NCI-H187 (cell line): Measurements from ENCODE around the gene DCLK1.
"Not testable (repeated sequence)": the region's sequence is repeated elsewhere in the genome, so short reads cannot be mapped to it uniquely, and the experiment has no call there.

Experiments used
- DNase-seq, 2 experiments: peaks; one replicate each; lab custom pipeline; 2025; lab: John Stamatoyannopoulos, UW

DCLK1 gene

GRCh38 chr13:36086117-36086516 lies 45.1 kb downstream of the DCLK1 start:
- DNase-seq, result no peak

DNA sequence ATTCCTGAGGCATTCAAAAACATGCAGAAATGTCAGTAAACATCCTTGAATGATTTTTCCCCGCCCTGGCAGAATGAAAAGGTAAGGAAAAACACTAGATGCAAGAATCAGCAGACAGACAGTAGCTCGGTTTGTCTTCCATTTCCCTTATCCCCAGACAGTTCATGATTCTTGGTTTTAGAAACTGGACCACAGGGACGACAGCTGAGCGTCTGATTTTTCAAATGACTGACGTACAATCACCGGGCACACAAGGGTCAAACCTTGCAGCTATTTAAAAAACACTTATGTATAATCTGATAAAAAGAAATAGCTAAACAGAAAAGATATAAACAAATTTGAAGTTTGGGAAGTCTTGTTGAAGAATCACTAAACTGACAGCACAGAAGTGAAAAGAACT lies 47.1 kb downstream of the DCLK1 start:
- DNase-seq, result no peak

- DNase-seq, result no peak
These were observed 48.4 kb downstream of the DCLK1 start for GRCh38 chr13:36082806-36083205.

GRCh38 chr13:36082396-36082795 lies 48.8 kb downstream of the DCLK1 start:
- no peak for DNase-seq

GRCh38 chr13:36076211-36076610 lies 55.0 kb downstream of the DCLK1 start:
- no peak for DNase-seq

GRCh38 chr13:36074659-36075058 lies 56.5 kb downstream of the DCLK1 start:
- DNase-seq, result no peak

DNA sequence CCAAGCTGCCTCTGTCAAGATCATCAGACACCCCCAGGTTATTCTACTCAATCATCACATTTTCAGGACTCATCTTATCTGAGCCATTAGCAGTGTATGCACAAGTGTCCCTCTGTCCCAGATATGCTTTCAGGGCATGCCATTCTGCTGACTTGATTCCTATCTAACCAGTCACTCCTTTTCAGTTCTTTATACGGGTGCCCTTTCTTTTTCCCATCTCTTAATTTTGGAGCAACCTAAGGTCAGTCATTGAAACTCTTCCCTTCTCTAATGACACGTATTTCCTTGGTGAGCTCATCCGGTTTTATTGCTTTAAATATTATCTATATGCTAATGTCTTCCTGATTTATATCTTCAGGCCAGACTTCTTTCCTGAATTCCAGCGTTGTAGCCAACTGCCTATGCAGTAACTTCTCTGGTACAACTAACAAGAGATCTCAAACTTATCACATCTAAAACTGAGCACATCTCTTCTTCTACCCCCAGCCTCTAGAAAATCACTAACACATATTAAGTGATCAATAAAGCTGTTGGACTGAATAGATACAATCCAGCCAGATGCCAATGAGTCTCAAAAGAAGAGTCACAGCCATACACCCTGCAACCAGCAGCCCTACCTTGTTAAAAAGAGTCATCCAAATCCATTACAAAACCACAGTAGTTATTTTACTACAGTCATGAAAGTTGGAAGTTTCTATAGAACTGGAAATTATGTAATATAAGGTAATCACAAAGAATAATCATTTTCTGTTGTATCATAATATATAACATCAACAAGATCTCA lies 58.8 kb downstream of the DCLK1 start:
- DNase-seq, result no peak

- DNase-seq, result not testable (repeated sequence)
These were observed 60.5 kb downstream of the DCLK1 start for GRCh38 chr13:36070504-36071192.

DNA sequence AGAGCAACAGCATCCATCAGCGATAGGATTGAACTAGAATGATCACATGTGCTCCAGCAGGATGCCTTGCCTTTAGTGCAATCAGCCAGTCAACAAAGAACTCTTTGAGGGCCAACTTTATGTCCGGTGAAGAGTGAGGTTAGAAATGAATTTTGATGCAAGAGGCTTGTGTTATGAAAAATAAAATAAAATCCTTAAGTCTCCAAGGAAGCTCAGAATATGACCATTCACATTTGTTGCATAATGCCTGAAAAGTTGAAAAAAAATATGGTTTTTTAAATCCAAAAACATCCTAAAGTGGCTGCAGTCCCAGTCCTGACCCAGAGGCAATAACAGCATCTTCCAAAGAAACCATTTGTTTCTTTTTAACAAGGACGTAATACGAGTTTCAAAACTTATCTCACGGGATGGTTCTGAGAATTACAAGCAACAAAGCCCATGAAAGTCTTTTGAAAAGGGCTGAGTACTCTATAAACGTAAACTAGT lies 61.3 kb downstream of the DCLK1 start:
- DNase-seq, result no peak

GRCh38 chr13:36068991-36069390 lies 62.2 kb downstream of the DCLK1 start:
- no peak for DNase-seq

DNA sequence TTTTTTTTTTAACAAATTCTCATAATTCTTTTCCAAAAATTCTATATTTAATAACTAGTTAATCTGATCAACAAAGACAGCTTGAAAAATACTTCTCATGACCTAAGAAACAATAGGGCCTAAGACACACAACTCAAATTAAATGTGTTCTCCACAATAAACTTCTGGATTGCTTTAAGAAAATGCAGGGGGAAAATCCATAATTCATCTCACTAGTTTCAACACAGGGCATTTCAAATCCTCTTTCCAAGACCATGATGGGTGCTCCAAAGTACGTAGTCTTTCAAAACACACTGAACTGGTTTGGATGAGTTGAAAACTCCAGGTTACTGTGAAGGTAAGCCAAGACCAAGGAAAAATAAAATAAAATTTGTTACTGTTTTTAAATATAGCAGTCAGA lies 62.6 kb downstream of the DCLK1 start:
- no peak for DNase-seq

GRCh38 chr13:36067746-36068381 lies 63.3 kb downstream of the DCLK1 start:
- no peak for DNase-seq

DNA sequence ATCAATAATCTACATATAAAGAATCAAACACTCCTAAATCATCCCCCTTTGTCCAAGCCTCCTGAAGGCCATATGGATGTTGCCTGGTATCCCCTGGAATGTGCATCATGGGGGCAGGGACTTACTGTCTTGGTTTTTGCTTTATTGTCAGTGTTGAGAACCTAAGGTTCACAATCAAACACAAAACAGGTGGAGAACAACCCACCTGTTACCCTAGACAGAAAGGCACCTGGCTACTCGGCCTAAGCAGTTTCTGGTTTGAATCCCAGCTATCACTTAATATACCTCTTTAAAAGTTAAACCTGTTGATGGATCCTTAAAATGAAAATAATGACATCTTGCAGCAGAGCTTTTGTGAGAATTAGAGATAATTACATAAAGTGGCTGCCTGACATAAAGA lies 68.9 kb downstream of the DCLK1 start:
- no peak for DNase-seq

DNA sequence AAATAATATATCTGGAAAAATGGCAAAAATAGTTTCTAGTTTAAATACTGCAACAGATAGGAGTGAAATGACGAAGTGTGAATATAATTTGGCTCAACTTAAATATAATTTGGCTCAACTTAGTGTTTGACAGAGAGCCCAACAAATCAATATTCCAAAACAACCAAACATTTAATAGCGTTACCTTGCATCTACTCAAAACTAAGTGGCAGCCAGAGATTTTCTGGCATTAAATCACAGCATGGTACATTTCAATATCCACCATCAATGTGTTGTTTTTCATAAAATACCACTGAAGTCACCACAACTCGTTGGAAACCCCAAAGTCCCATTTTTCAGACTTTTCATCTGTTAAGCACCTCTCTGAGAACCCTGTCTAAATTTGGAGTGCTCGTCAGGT lies 69.6 kb downstream of the DCLK1 start:
- no peak for DNase-seq

GRCh38 chr13:36061054-36061453 lies 70.1 kb downstream of the DCLK1 start:
- DNase-seq, result no peak

DNA sequence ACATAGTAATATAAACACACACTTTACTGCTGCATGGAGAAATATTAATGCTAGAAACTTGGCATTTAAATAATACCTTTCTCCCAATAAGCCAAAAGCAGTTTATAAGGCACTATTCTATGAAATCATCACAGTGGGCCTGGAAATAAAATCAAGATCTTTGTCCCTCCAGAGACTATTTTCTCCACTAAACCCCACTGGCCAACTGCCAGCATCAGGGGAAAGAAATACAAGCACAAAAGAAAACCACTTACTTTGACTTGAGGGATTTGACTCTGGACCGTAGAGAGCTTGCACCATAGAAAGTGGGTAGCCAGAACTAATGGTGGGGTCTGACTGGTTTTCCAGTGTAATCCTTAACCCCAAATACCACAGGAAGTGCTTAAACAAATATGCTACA lies 71.9 kb downstream of the DCLK1 start:
- DNase-seq, result no peak

DNA sequence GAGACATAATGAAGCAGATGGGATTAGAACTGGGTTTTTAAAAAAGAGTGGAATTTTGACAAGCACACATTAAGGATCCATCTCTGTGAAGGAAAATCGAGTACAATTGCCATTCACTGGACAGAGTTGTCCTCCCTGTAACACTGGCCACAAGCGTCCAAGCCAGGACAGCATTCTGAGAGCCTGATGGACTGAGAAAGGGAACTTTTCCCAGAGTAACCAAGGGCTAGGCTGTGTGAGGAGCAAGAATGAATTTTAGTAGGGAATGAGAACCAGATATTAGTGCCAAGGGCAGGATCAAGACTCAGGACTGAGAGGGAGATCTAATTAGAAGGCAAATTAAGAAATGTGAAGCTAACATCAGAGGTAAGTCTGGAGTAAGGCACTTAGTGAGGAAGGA lies 73.1 kb downstream of the DCLK1 start:
- DNase-seq, result no peak

DNA sequence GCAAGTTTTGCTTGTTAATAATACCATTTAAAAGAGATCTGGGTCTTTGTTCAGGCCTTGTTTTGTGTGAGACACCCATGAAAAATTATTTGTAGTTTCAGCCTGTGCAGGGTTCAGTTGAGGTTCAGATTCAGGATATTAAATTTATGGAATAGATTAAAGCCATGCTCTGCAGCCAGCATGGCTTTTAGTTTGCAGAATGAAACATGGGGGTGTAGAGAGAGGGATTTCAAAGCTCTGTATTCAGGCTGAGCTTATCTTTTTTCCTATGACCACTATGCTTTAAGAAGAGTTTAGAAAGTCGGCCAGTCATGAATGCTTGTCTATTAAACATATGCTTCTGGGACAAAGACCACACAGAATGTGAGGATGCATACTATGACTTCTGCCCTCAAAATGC lies 73.6 kb downstream of the DCLK1 start:
- no peak for DNase-seq

GRCh38 chr13:36057041-36057440 lies 74.1 kb downstream of the DCLK1 start:
- no peak for DNase-seq

DNA sequence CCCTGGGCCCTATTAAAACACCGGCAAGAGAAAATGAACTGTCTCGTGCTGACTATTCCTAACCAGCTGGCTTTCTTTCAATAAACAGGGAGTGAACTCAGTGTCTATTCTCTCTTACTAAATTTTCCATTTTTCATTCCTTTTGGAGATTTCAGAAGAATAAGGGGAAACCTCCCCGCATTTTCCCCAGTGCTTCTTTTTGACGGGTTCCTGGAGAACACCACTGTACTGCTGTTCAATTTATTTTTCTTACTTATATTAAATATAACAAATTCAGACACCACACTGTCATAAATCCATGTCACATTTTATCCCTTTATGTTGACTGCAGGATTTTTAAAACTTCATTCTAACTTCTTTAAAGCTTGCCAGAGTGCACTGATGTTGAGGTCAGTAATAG lies 75.8 kb downstream of the DCLK1 start:
- DNase-seq, result no peak

GRCh38 chr13:36054041-36054440 lies 77.1 kb downstream of the DCLK1 start:
- no peak for DNase-seq

DNA sequence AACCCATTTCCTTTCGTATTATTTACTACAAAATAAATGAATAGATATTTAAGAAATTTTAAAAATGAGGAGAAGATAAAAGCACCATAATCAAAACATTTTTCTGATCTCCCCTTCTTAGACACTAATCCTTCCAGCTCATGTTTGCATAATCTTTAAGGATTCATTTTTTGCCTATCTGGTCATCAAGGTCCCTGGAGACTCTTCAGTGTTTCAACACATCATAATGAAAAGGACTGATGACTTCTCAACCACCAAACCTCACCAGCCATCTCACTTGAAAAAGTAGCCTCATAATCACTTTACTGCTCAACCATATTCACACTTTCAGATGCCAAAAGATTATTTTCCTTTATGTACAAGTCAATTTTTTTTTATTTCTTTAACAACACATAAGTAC lies 80.1 kb downstream of the DCLK1 start:
- DNase-seq, result no peak

- DNase-seq, result no peak
These were observed 84.5 kb downstream of the DCLK1 start for GRCh38 chr13:36046672-36047071.
